Muscle of arm (tissue), 14 donors: ENCODE results near the gene DUSP11. TPM values are rescaled to one million over a fixed set of nuclear protein-coding genes. Genes with fewer than 3 reads are reported as not detected.
A peak's percentile ranks its signal among the peaks of the same experiment; 100 is the strongest.
"Not testable (repeated sequence)": the region's sequence is repeated elsewhere in the genome, so short reads cannot be mapped to it uniquely, and the experiment has no call there.

Experiments used
- DNase-seq: peaks from one replicate; pipeline ENCODE4 v3.0.0-alpha.2; 2013
- long read RNA-seq, 11 donors: transcript quantifications; one replicate each; lab custom pipeline, GENCODE V29; 2026
- polyA plus RNA-seq, 12 donors: library from polyadenylated mRNA; unstranded; fragments of 120-200 nt; gene quantifications; one replicate each; pipeline ENCODE4 v1.2.1, GENCODE V29; 2013; ENCODE audit not compliant: insufficient read length in 12 of 12

Gene DUSP11
- 10 to 100 TPM in 11 of 12 donors, not detected in 1; 16.8 to 29.1 (median 21.1) TPM for polyA plus RNA-seq
- long read RNA-seq, donor 1, transcript DUSP11-201 (9 exons, 1,653 nt), result major isoform, 19 of 27 reads
- long read RNA-seq, donor 1, partial matches to known transcripts, result 8 of 27 reads
- long read RNA-seq, donor 1, other reads (novel, unspliced or antisense), result 0 of 27 reads
- long read RNA-seq, donor 2, transcript DUSP11-201 (9 exons, 1,653 nt), result major isoform, 12 of 17 reads
- long read RNA-seq, donor 2, partial matches to known transcripts, result 5 of 17 reads
- long read RNA-seq, donor 2, other reads (novel, unspliced or antisense), result 0 of 17 reads
- long read RNA-seq, donor 3, partial matches to known transcripts, result 0 of 4 reads
- long read RNA-seq, donor 3, other reads (novel, unspliced or antisense), result 0 of 4 reads
- long read RNA-seq, donor 4, result 0 reads
- long read RNA-seq, donor 5, transcript DUSP11-201 (9 exons, 1,653 nt), result major isoform, 13 of 13 reads
- long read RNA-seq, donor 5, partial matches to known transcripts, result 0 of 13 reads
- long read RNA-seq, donor 5, other reads (novel, unspliced or antisense), result 0 of 13 reads
- long read RNA-seq, donor 6, transcript DUSP11-201 (9 exons, 1,653 nt), result major isoform, 6 of 6 reads
- long read RNA-seq, donor 6, partial matches to known transcripts, result 0 of 6 reads
- long read RNA-seq, donor 6, other reads (novel, unspliced or antisense), result 0 of 6 reads
- long read RNA-seq, donor 7, transcript DUSP11-201 (9 exons, 1,653 nt), result major isoform, 7 of 8 reads
- long read RNA-seq, donor 7, partial matches to known transcripts, result 0 of 8 reads
- long read RNA-seq, donor 7, other reads (novel, unspliced or antisense), result 0 of 8 reads
- long read RNA-seq, donor 8, transcript DUSP11-201 (9 exons, 1,653 nt), result major isoform, 14 of 14 reads
- long read RNA-seq, donor 8, partial matches to known transcripts, result 0 of 14 reads
- long read RNA-seq, donor 8, other reads (novel, unspliced or antisense), result 0 of 14 reads
- long read RNA-seq, donor 9, partial matches to known transcripts, result 0 of 3 reads
- long read RNA-seq, donor 9, other reads (novel, unspliced or antisense), result 0 of 3 reads
- long read RNA-seq, donor 10, transcript DUSP11-201 (9 exons, 1,653 nt), result major isoform, 11 of 19 reads
- long read RNA-seq, donor 10, partial matches to known transcripts, result 8 of 19 reads
- long read RNA-seq, donor 10, other reads (novel, unspliced or antisense), result 0 of 19 reads
- long read RNA-seq, donor 11, transcript DUSP11-201 (9 exons, 1,653 nt), result major isoform, 13 of 14 reads
- long read RNA-seq, donor 11, partial matches to known transcripts, result 0 of 14 reads
- long read RNA-seq, donor 11, other reads (novel, unspliced or antisense), result 0 of 14 reads

GRCh38 chr2:73779467-73780236 lies at the start of gene DUSP11:
TSS of gene DUSP11 (minus strand) at chr2:73780103. CDS start at chr2:73779974, 129 bp downstream.
- DNase-seq, result peak; percentile 95

DNA sequence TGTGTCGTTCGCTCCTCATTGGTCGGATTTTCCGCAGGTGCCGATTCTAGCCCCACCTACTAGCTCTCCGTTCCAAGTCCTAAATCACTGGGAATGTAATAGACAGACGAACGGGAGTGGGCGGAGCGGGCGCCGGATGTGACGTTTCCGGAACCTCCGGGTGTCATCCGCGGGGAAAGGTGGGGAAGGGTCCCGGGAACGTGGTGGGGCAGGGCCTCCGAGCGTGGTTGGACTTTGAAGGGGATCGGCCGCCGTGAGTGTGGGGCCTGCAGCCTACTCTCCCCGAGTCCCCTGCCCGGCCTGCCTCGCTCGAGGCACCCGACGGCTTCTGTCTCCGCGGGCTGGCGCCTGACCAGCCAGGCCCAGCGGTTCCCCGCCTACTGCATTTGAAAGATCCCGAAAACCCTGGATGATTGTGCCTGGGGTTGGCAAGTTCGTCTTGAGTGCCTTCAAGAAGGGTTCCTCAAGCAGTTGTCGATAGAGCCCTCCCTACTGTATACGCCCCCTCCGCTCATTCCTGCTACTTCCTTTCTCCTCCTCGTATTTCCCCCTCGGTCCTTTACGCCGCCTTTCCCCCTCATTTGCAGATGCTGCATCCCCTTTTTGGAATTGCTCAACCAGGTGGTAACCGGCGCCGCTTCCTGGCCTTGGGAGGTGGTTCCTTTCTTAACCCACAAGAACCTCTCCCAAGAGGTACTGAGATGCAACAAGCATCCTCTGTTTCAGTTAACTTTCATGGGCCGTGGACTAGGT lies 49.1 kb upstream of the DUSP11 start, which contains the start of gene STAMBP:
Gene STAMBP, plus strand, starts transcription at position 144 of the 753 bp plus-strand sequence. CDS start 1,896 bp downstream, outside the sequence.
- DNase-seq, result peak; percentile 99

GRCh38 chr2:73828389-73828817 lies 48.5 kb upstream of the DUSP11 start:
- DNase-seq, result no peak

DNA sequence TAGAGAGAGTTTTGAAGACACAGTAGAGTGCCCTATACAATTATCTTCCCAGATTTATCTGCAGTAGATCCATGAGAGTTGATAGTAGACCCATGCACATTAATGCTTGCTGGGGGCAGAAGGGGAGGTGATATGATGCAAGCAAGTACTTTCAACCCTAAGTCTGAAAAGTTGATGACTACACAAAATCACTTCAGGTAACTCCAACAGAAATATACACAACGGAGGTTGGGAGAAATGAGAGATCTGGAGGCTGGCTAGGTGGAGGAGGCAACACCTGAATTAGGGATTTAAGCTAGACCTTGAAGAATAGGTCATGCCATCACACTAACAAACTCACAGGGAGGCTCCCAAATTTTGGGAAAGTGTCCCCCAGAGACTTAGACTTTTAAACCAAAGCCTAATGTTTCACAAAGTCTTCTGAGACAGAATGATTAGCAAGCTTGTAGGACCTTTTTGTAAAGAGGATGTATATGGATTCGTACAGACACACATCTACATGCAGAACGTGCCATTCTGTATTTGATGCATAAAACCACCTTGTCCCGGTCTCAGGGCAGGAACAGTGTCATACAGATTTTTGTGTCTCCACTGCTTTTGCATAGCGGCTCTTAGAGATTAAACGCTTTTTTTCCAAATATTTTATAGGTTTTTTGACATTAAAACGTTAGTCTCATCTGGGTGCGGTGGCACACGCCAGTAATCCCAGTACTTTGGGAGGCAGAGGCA lies 47.9 kb upstream of the DUSP11 start:
- DNase-seq, result no peak

DNA sequence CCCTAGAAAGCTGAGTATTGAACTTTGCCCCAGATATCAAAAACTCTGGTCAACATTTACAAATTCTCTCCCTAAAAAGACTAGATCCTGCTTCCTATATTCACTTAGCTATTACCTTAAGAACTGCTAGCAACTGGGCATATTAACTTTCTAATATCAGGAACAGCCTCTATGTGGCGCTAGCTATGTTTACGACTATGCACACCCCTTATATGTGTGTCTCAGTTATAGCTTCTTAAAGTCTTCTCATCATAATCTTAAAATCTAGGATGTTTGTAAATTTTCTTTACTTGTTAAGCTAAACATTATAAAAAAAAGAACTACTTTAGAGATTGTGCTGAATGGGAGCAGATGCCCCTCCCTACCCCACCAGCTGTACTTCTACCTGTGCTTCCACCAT lies 47.1 kb upstream of the DUSP11 start:
- no peak for DNase-seq

DNA sequence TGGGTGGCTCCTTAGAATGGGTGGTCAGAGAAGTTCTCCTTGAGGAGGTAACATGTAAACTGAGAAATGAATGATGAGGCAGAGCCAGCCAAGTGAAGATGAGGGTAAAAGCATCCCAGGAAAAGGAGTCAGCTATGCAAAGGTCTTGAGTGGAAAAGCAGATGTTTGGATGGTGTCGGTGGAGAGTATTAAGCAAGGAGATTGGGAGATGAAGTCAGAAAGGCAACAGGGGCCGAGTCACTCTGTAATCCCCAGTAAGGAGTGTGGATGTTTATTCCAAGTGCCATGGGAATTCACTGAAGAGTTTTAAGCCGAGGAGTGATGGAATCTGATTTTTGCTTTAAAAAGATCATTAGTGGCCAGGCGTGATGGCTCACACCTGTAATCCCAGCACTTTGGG lies 45.5 kb upstream of the DUSP11 start:
- DNase-seq, result no peak

DNA sequence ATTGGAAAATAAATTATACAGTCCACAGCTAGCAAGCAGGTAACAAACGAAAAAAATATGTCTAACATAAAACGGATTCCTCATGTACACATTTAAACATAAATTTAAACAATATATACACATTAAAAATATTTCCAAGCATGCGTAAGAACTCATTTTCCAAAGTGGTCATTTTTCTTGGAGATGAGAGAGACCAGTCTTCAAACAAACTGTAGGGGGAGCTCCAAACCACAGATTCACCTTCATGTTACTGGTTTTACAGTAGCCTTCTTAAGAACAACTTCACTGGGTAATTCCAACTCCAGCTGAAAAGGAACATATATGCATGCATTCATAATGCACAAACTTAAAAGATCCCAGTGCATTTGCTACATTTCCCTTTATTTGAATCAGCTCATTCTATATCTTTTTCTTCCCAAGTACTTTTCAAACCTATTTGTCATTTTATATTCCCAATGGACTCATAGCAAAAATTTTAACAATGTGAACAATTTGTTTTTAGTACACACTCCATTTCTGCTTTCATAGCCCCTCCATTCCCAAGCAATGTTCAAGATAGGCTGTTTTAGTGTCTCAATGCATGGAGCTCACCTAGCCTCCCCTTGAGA lies 44.1 kb upstream of the DUSP11 start:
- peak; percentile 72 for DNase-seq

GRCh38 chr2:73823416-73823815 lies 43.5 kb upstream of the DUSP11 start:
- DNase-seq, result no peak

DNA sequence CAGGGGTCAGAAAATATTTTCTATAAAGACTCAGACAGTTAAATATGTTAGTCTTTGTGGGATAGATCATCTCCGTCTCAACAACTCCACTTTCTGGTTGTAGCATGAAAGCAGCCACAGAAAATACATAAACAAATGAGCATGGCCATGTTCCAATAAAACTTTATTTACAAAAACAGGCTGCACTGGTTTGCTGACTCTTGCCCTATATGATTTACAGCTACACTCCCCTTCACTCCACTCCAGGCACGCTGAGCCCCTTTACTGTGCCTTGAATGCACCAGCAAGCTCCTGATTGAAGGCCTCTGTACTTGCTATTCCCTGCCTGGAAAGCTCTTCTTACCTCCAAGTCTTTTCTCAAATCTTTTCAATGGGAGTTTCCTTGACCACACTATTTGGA lies 43.1 kb upstream of the DUSP11 start:
- DNase-seq, result no peak

- no peak for DNase-seq
Observed at GRCh38 chr2:73822276-73822675, 42.4 kb upstream of the DUSP11 start.

DNA sequence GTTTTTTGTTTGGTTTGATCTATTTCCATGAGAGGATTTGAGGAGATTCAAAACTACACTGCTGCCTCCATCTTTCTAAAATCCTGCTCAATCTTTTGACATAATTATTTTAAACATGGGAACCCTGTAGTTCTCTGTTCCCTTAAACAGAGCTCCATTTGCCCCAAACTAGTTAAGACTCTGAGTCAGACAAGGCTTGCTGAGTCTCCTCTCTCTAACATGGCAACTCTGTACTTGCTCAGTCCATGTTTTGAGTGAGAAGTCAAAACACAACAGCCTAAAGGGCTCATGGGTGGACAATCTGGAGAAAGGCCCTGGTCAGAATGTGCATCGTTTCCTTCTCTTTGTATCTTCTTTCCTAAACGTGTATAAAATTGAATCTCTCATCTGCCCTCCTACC lies 41.8 kb upstream of the DUSP11 start:
- no peak for DNase-seq

- no peak for DNase-seq
Observed at GRCh38 chr2:73821227-73821626, 41.3 kb upstream of the DUSP11 start.

DNA sequence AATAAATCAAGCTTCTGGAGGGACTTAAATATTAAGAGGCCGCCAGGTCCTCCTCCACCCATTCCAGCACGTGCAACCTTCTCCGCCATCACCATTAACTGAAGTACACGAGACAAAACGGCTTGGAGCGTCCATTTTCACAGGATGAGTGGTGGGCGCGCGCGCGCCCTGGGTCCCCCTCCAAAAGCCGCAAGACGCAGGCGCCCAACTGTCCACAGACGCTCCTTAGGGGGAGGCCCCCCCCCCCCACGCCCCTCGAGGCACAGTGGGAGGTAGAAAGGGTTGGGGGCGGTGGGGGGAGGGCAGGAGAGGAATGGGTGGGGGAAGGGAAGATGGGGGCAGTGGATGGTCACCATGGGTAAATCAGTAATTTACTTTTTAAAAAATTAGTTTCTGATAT lies 38.4 kb upstream of the DUSP11 start:
- no peak for DNase-seq

GRCh38 chr2:73812635-73813034 lies 32.7 kb upstream of the DUSP11 start:
- DNase-seq, result no peak

DNA sequence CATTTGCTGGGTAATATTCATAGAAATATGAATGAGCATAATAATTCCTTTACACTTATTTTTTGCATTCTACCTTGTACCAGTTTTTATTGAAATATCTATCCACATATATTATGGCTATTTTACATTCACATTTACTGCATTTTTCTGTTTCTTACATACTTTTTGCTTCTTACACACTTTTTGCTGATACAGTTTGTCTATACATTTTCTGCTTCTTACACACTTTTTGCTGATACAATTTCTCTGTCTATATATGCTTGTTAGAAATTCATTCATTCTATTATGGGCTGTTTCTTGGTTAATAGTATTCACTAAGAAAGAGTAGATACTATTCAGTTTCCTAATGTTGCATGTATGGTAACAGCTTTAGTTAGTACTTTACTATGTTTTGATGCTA lies 32.0 kb upstream of the DUSP11 start:
- no peak for DNase-seq

GRCh38 chr2:73783883-73784282 lies 4.0 kb upstream of the DUSP11 start, which contains the start of gene C2orf78:
TSS of gene C2orf78 (plus strand) at chr2:73784183. CDS start at chr2:73784310, 127 bp downstream.
- not testable (repeated sequence) for DNase-seq

GRCh38 chr2:73783402-73783801 lies 3.5 kb upstream of the DUSP11 start:
- not testable (repeated sequence) for DNase-seq

DNA sequence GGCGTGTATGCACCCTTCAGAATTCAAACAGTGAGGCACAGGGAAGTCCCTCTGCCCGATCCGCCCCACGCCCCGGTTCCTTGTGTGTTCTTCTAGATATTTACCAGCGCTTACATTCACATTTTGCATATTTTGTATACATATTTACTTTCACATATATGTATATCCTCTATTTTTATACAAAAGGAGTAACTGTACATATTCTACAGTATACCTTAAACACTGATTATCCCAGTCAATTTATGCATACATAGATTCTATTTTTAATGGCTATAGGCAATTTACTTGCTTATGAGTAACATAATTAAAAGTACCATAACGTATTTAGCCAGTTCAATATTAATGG lies 307 bp upstream of the DUSP11 start:
- no peak for DNase-seq
